SK-N-SH (cell line): Measurements from ENCODE around the gene CDIP1. TPM values are rescaled to one million over a fixed set of nuclear protein-coding genes. Genes with fewer than 3 reads are reported as not detected.
A peak's percentile ranks its signal among the peaks of the same experiment; 100 is the strongest.

Source experiments
- CTCF ChIA-PET: fragments of 300-600, 350-600 bp; formaldehyde crosslinking; extraction: SDS; loops from one replicate; lab custom pipeline; 2021; lab: Yijun Ruan, JAX
- POLR2A ChIA-PET: fragments of 350-600 bp; sonication (Branson Sonifier 250); formaldehyde crosslinking; extraction: SDS; loops from one replicate; lab custom pipeline; 2020; ENCODE audit warnings: antibody characterized with exemption, inconsistent platforms; lab: Yijun Ruan, JAX
- DNase-seq: peaks from one replicate; pipeline ENCODE4 v3.0.0; 2012
- H2AFZ ChIP-seq: fragments of 200-600 bp; sonication (generic); 2 replicates; pipeline ENCODE4 v1.8.1; 2016; ENCODE audit warnings: antibody characterized with exemption, mild to moderate bottlenecking, low read depth
- H3F3A ChIP-seq: fragments of 200-600 bp; sonication (generic); replicated peaks from 2 replicates; pipeline ENCODE3; 2016; ENCODE audit warnings: antibody characterized with exemption, mild to moderate bottlenecking; ENCODE audit not compliant: insufficient read depth
- H3K27ac ChIP-seq, 2 experiments: fragments of 200-500 bp in 1 of 2; fragments of 200-600 bp in 1 of 2; sonication (Bioruptor generic) in 1 of 2; sonication (generic), shearing (Covaris generic) in 1 of 2; 2 replicates each; pipeline versions ENCODE4 v1.5.1 to v1.6.1; 2014 to 2016; ENCODE audit warnings: low read depth in 2 of 2, inconsistent platforms in 1 of 2, low read length in 1 of 2, mild to moderate bottlenecking in 1 of 2, mixed read lengths in 1 of 2
- H3K27me3 ChIP-seq: fragments of 200-600 bp; sonication (generic), shearing (Covaris generic); 2 replicates; pipeline ENCODE4 v1.6.1; 2016; ENCODE audit warnings: mixed run types; ENCODE audit not compliant: insufficient read depth
- H3K36me3 ChIP-seq, 2 experiments: fragments of 200-500 bp in 1 of 2; fragments of 200-600 bp in 1 of 2; sonication (Bioruptor generic) in 1 of 2; sonication (generic) in 1 of 2; replicated peaks in 1 of 2; 2 replicates each; pipeline versions ENCODE3 to v1.5.1; 2014 to 2016; ENCODE audit warnings: low read length in 1 of 2, mild to moderate bottlenecking in 1 of 2; ENCODE audit not compliant: insufficient read depth in 2 of 2, control insufficient read depth in 1 of 2
- H3K4me1 ChIP-seq, 2 experiments: fragments of 200-500 bp in 1 of 2; fragments of 200-600 bp in 1 of 2; sonication (Bioruptor generic) in 1 of 2; sonication (generic), shearing (Covaris generic) in 1 of 2; 2 replicates each; pipeline versions ENCODE4 v1.5.1 to v1.6.1; 2014 to 2016; ENCODE audit warnings: low read depth in 1 of 2, low read length in 1 of 2, mixed run types in 1 of 2; ENCODE audit not compliant: insufficient read depth in 2 of 2, control insufficient read depth in 1 of 2
- H3K4me2 ChIP-seq: fragments of 200-600 bp; sonication (generic), shearing (Covaris generic); 2 replicates; pipeline ENCODE4 v1.6.1; 2017; ENCODE audit warnings: mixed run types
- H3K4me3 ChIP-seq, 2 experiments: fragments of 200-500 bp in 1 of 2; fragments of 200-600 bp in 1 of 2; sonication (Bioruptor generic) in 1 of 2; sonication (generic), shearing (Covaris generic) in 1 of 2; 2 replicates each; pipeline versions ENCODE4 v1.5.1 to v1.8.1; 2014 to 2016; ENCODE audit warnings: low read depth in 2 of 2, inconsistent platforms in 1 of 2, low read length in 1 of 2, mild to moderate bottlenecking in 1 of 2, mixed read lengths in 1 of 2, moderate library complexity in 1 of 2
- H3K79me2 ChIP-seq: fragments of 200-600 bp; sonication (generic); 2 replicates; pipeline ENCODE4 v1.8.1; 2017; ENCODE audit warnings: mild to moderate bottlenecking; ENCODE audit not compliant: insufficient read depth
- H3K9ac ChIP-seq: fragments of 200-600 bp; sonication (generic); 2 replicates; pipeline ENCODE4 v1.6.1; 2017; ENCODE audit warnings: mixed run types
- H3K9me2 ChIP-seq: fragments of 200-600 bp; sonication (generic); 2 replicates; pipeline ENCODE4 v1.6.1; 2017; ENCODE audit warnings: mixed run types
- H3K9me3 ChIP-seq: fragments of 200-600 bp; sonication (generic); 2 replicates; pipeline ENCODE4 v1.6.1; 2017; ENCODE audit warnings: mixed run types, mild to moderate bottlenecking, moderate library complexity
- H4K20me1 ChIP-seq: fragments of 200-600 bp; sonication (generic); 2 replicates; pipeline ENCODE4 v1.6.1; 2017; ENCODE audit warnings: mild to moderate bottlenecking, mixed run types; ENCODE audit not compliant: insufficient read depth
- CHD2 ChIP-seq: fragments of 150-350 bp; IDR thresholded peaks from 2 replicates; pipeline ENCODE4 v1.6.1; 2018; ENCODE audit warnings: low read length; ENCODE audit not compliant: partially characterized antibody
- GABPA ChIP-seq: IDR thresholded peaks from 2 replicates; pipeline ENCODE4 v1.4.0; 2012; ENCODE audit warnings: low read depth, mild to moderate bottlenecking
- IRF3 ChIP-seq: fragments of 150-350 bp; IDR thresholded peaks from 2 replicates; pipeline ENCODE4 v1.6.1; 2016; ENCODE audit warnings: mild to moderate bottlenecking, low read depth, low read length
- JUND ChIP-seq: IDR thresholded peaks from 2 replicates; pipeline ENCODE4 v1.4.0; 2012
- NFIC ChIP-seq: IDR thresholded peaks from 2 replicates; pipeline ENCODE4 v1.4.0; 2012; ENCODE audit warnings: borderline replicate concordance
- RCOR1 ChIP-seq: fragments of 150-350 bp; IDR thresholded peaks from 2 replicates; pipeline ENCODE4 v1.6.1; 2017; ENCODE audit warnings: antibody characterized with exemption, low read length
- REST ChIP-seq: IDR thresholded peaks from 2 replicates; pipeline ENCODE4 v1.6.1; 2012; ENCODE audit warnings: mild to moderate bottlenecking, low read depth, low read length, moderate library complexity
- RXRA ChIP-seq: IDR thresholded peaks from 2 replicates; pipeline ENCODE4 v1.4.0; 2012; ENCODE audit warnings: low read depth, mild to moderate bottlenecking, borderline replicate concordance
- SIN3A ChIP-seq: IDR thresholded peaks from 2 replicates; pipeline ENCODE4 v1.6.1; 2012; ENCODE audit warnings: low read depth, mild to moderate bottlenecking, low read length, moderate library complexity, borderline replicate concordance
- TAF1 ChIP-seq: IDR thresholded peaks from 2 replicates; pipeline ENCODE4 v1.6.1; 2012; ENCODE audit warnings: low read depth, mild to moderate bottlenecking, low read length, moderate library complexity, borderline replicate concordance
- WGBS: methylation state at CpG from one replicate; pipeline ENCODE4 v1.1.6; 2017; ENCODE audit warnings: low lambda C conversion rate; 5-methylcytosine and 5-hydroxymethylcytosine counted together
- polyA plus RNA-seq, 3 experiments: library from polyadenylated mRNA; depleted of rRNA; stranded (reverse); fragments of >200 nt; gene quantifications; 2 replicates each; pipeline ENCODE4 v1.2.3, GENCODE V29; 2012

CDIP1 gene
- polyA plus RNA-seq, 1 of the 3 experiments (the other 2 are of a cell fraction) = 30.2 TPM

- Histone ChIP-seq H4K20me1 (peaks cover 8% of the 10 kb centered on the region; the same call in 1 of the 2 replicates), H3K9me3 (no peaks in the 10 kb centered on the region), H3K9me2 (no peaks in the 10 kb centered on the region), H3K79me2 (peaks cover 79% of the 10 kb centered on the region), H3K27me3 (no peaks in the 10 kb centered on the region), H2AFZ (no peak overlapping the region), H3K9ac (no peak overlapping the region), H3K4me1 (peaks cover 7 to 43% of the 10 kb centered on the region in 2 experiments; a peak in 3 of 4 replicates), H3K27ac (peak overlapping the region in 1 of 2 experiments; percentile 80; a peak in 1 of 4 replicates), H3K36me3 (no peaks in the 10 kb centered on the region), H3F3A (peaks cover 41% of the 10 kb centered on the region), H3K4me2 (no peak overlapping the region), H3K4me3 (no peak overlapping the region)
- TF ChIP-seq RCOR1 = no peak
- ChIA-PET POLR2A (no interaction called here), CTCF (interaction anchor here (0.9 to 4.6 kb wide), 3 partner anchors 12 to 49 kb away, joined by 4 to 23 read pairs (median 6); no protein-coding TSS in a partner anchor)
- 99% methylated on average over 4 of the region's 4 CpGs for WGBS
- DNase-seq = no peak
Measured at GRCh38 chr16:4499196-4499555, 39.4 kb downstream of the CDIP1 start.

GRCh38 chr16:4498546-4499195, 39.9 kb downstream of the CDIP1 start:
- no peaks in the 10 kb centered on the region for H3K36me3 ChIP-seq
- H3K27me3 ChIP-seq = no peaks in the 10 kb centered on the region
- H2AFZ ChIP-seq = no peak overlapping the region
- no peak for TF ChIP-seq SIN3A
- TF ChIP-seq REST = no peak
- no peak for TF ChIP-seq RXRA
- no peak for TF ChIP-seq GABPA
- no peak for TF ChIP-seq JUND
- no peak for TF ChIP-seq TAF1
- no peak for TF ChIP-seq NFIC
- TF ChIP-seq IRF3 = no peak
- TF ChIP-seq CHD2 = no peak
- TF ChIP-seq, all 33 proteins: peak for 0
- Histone ChIP-seq H4K20me1 (peaks cover 8% of the 10 kb centered on the region; the same call in 1 of the 2 replicates), H3F3A (peaks cover 41% of the 10 kb centered on the region), H3K4me3 (no peak overlapping the region), H3K27ac (peak overlapping the region in 1 of 2 experiments; percentile 80; a peak in 1 of 4 replicates), H3K9me3 (no peaks in the 10 kb centered on the region), H3K4me1 (peaks cover 7 to 44% of the 10 kb centered on the region in 2 experiments; a peak in 3 of 4 replicates), H3K9me2 (no peaks in the 10 kb centered on the region), H3K79me2 (peaks cover 78% of the 10 kb centered on the region), H3K9ac (no peak overlapping the region), H3K4me2 (no peak overlapping the region)
- 86% methylated on average over 8 of the region's 8 CpGs for WGBS
- ChIA-PET POLR2A (no interaction called here), CTCF (interaction anchor here (0.9 to 4.6 kb wide), 4 partner anchors 8 to 50 kb away, joined by 3 to 23 read pairs (median 5); no protein-coding TSS in a partner anchor)
- DNase-seq = no peak
